ENCODE measurements around the gene SLC16A10. TPM values are rescaled to one million over a fixed set of nuclear protein-coding genes. Genes with fewer than 3 reads are reported as not detected.

Gene SLC16A10
- total and polyA plus RNA-seq, 7 experiments from 2014 or later: 1.6 to 27.7 (median 16.7) TPM

DNA sequence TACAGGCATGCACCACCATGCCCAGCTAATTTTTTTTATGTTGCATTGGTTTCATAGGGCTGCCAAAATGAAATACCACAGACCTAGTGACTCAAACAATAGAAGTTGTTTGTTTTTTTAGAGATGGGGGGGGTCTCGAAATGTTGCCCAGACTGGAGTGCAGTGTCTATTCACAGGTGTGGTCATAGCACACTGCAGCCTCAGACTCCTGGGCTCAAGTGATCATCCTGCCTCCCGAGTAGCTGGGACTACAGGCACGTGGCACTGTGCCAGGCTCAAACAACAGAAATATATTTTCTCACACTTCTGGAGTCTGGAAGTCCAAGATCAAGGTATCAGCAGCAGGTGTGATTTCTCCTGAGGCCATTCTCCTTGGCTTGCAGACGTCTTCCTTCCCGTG is 6.6 kb upstream of the SLC16A10 start:
- DNase-seq (no peak), ATAC-seq (no peak)
- Histone ChIP-seq H3K27ac (ENCODE audit: low read depth, low read length) (no peak overlapping the region), H3K27me3 (ENCODE audit: control insufficient read depth in 2 of 2, insufficient read depth in 2 of 2, low read length in 2 of 2) (no peaks in the 10 kb centered on the region), H3K36me3 (ENCODE audit: control insufficient read depth in 2 of 3, insufficient read depth in 3 of 3, low read length in 3 of 3) (no peaks in the 10 kb centered on the region), H3K4me3 (ENCODE audit: low read length) (no peak overlapping the region), H3K9me3 (ENCODE audit: control insufficient read depth in 2 of 3, low read length in 3 of 3) (no peaks in the 10 kb centered on the region), H3K4me1 (ENCODE audit: control insufficient read depth in 2 of 2, insufficient read depth in 2 of 2, low read length in 2 of 2) (no peaks in the 10 kb centered on the region)
- CTCF ChIA-PET: no interaction called here
- POLR2A ChIA-PET: no interaction called here
- peaks cover 0 to 5% (median 0%) of the 10 kb centered on the region in 7 donors for H3K4me1 Mint-ChIP-seq
- H3K27ac Mint-ChIP-seq: no peak overlapping the region
- no peaks in the 10 kb centered on the region for H3K9me3 Mint-ChIP-seq
- no peaks in the 10 kb centered on the region for H3K36me3 Mint-ChIP-seq
- H3K27me3 Mint-ChIP-seq: peaks cover 0 to 12% (median 0%) of the 10 kb centered on the region in 5 donors
- H3K4me3 Mint-ChIP-seq: no peak overlapping the region
- intact Hi-C loops (cut with micrococcal nuclease): loop anchor here in 1 of 2 donors (10.0 kb wide), 1 partner anchor 674 kb away; no protein-coding TSS in a partner anchor

DNA sequence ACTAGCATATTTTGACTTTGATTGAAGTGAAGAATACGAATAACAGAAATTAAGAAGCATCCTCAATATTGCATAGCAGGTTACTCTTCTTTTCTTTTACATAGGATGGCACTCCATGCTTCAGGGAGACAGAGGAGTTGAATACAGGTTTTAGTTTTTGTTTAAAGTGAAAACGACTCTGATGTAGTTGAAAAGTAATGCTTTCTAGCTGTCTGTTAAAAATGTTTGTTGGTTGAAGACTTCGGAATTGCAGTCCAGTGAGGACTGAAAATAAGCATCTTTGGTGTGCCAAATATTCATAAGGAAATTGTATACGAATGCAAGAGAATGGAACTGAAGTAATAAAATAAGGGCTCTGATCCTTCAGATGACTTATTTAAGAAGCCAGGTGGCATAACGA is 618 bp upstream of the SLC16A10 start:
- H3K36me3 Mint-ChIP-seq: peaks cover 0 to 2% (median 0%) of the 10 kb centered on the region in 5 donors
- H3K27me3 ChIP-seq (ENCODE audit: control insufficient read depth in 2 of 2, insufficient read depth in 2 of 2, low read length in 2 of 2): no peaks in the 10 kb centered on the region
- DNase-seq (no peak), ATAC-seq (no peak)
- peak overlapping the region; percentile 83 for H3K4me3 ChIP-seq (ENCODE audit: low read length)
- no peaks in the 10 kb centered on the region for H3K9me3 Mint-ChIP-seq
- H3K36me3 ChIP-seq (ENCODE audit: control insufficient read depth in 2 of 3, insufficient read depth in 3 of 3, low read length in 3 of 3): peaks cover 0 to 5% (median 0%) of the 10 kb centered on the region in 3 experiments
- peaks cover 10 to 17% of the 10 kb centered on the region in 2 donors for H3K4me1 ChIP-seq (ENCODE audit: control insufficient read depth in 2 of 2, insufficient read depth in 2 of 2, low read length in 2 of 2)
- H3K4me1 Mint-ChIP-seq: peaks cover 19 to 49% (median 44%) of the 10 kb centered on the region in 7 donors
- no peaks in the 10 kb centered on the region for H3K9me3 ChIP-seq (ENCODE audit: control insufficient read depth in 2 of 3, low read length in 3 of 3)
- H3K27ac ChIP-seq (ENCODE audit: low read depth, low read length): peak overlapping the region; percentile 80
- ChIA-PET POLR2A (interaction anchor here (0.8 to 1.4 kb wide), 5 partner anchors 35 to 914 kb away, joined by 3 to 4 read pairs (median 3); partner anchors contain the start of gene CDK19), CTCF (interaction anchor here (0.8 kb wide), 1 partner anchor 121 kb away, joined by 3 read pairs; no protein-coding TSS in a partner anchor)
- peak overlapping the region; percentile 82 to 97 (median 91) for H3K4me3 Mint-ChIP-seq
- peak overlapping the region in 8 of 9 donors; percentile 83 to 97 (median 94) for H3K27ac Mint-ChIP-seq
- intact Hi-C loops (cut with micrococcal nuclease): loop anchor here (1.0 to 10.0 kb wide), 14 partner anchors 29 to 1396 kb away; partner anchors contain the start of genes FAM229B (in 2 of the 2), REV3L (in 2 of the 2), TUBE1 (in 2 of the 2) and AK9 (in 1 of the 2)
- peaks cover 0 to 24% (median 0%) of the 10 kb centered on the region in 5 donors for H3K27me3 Mint-ChIP-seq

DNA sequence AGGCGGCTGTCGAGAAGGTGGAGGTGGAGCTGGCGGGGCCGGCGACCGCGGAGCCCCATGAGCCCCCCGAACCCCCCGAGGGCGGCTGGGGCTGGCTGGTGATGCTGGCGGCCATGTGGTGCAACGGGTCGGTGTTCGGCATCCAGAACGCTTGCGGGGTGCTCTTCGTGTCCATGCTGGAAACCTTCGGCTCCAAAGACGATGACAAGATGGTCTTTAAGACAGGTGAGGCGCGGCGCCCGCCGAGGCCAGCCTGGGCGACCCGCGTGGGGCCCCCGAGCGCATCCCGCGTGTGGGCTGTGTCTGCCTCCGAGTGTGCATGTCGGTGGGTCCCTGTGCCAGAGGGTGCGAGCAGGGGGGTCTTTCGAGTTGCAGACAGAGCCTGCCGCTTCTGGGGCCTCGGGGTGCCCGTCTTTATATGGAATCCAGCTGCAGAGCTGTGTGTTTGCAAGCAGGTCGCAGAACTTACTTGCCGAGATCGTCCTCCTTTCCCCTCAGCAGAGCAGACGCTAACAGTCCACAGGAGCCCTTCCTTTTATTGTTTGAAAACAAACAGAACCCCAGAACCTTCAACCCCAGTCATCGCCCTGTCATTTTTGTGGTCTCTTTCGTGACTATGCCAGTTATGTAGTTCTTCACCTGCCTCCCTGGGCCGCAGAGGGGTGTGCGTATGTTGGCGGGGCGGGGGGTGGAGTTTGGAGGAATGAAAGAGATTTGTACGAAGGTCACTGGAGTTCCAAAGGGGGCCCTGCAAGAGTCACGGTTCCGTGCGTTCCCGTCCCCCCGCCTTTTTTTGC is 766 bp downstream of the SLC16A10 start:
- Mint-ChIP-seq H3K4me3 (peak overlapping the region; percentile 85 to 100 (median 96)), H3K4me1 (peaks cover 20 to 57% (median 48%) of the 10 kb centered on the region in 7 donors), H3K27ac (peak overlapping the region; percentile 54 to 99 (median 93)), H3K9me3 (no peaks in the 10 kb centered on the region), H3K27me3 (peaks cover 0 to 24% (median 0%) of the 10 kb centered on the region in 5 donors), H3K36me3 (peaks cover 0 to 4% (median 0%) of the 10 kb centered on the region in 5 donors)
- Histone ChIP-seq H3K27ac (ENCODE audit: low read depth, low read length) (peak overlapping the region; percentile 80), H3K4me3 (ENCODE audit: low read length) (peak overlapping the region; percentile 83), H3K36me3 (ENCODE audit: control insufficient read depth in 2 of 3, insufficient read depth in 3 of 3, low read length in 3 of 3) (peaks cover 0 to 5% (median 0%) of the 10 kb centered on the region in 3 experiments), H3K4me1 (ENCODE audit: control insufficient read depth in 2 of 2, insufficient read depth in 2 of 2, low read length in 2 of 2) (peaks cover 10 to 17% of the 10 kb centered on the region in 2 donors), H3K9me3 (ENCODE audit: control insufficient read depth in 2 of 3, low read length in 3 of 3) (no peaks in the 10 kb centered on the region), H3K27me3 (ENCODE audit: control insufficient read depth in 2 of 2, insufficient read depth in 2 of 2, low read length in 2 of 2) (no peaks in the 10 kb centered on the region)
- intact Hi-C loops (cut with micrococcal nuclease): loop anchor here (1.0 to 10.0 kb wide), 20 partner anchors 8 to 1397 kb away; partner anchors contain the start of genes FAM229B (in 2 of the 2), REV3L (in 2 of the 2), RPF2 (in 2 of the 2) and TUBE1 (in 2 of the 2)
- ChIA-PET POLR2A (interaction anchor here (0.8 to 1.9 kb wide), 14 partner anchors 8 to 395 kb away, joined by 3 to 12 read pairs (median 3); partner anchors contain the start of genes AMD1, CDK19 and REV3L), CTCF (interaction anchor here (0.5 to 1.4 kb wide), 3 partner anchors 10 to 122 kb away, joined by 3 to 5 read pairs (median 3); no protein-coding TSS in a partner anchor)
- DNase-seq (peak; percentile 44 to 86 (median 79)), ATAC-seq (peak; percentile 63)

DNA sequence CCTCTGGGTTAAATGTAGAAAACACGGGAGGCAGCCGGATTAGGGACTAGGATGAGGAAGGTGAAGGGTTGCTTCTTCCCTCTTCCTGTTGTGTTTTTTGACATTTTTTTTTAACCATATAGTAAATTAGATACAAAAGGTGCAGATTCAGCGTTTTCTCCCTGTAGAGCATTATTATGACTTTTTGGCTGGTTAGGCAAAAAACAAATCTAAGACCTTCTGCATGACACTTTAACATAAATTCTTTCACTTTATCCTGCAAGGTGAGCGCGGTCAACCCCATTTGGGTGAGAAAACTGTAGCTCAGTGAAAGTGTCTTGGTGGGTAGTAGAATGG is 1.3 kb downstream of the SLC16A10 start:
- peak overlapping the region; percentile 83 for H3K4me3 ChIP-seq (ENCODE audit: low read length)
- no peaks in the 10 kb centered on the region for H3K27me3 ChIP-seq (ENCODE audit: control insufficient read depth in 2 of 2, insufficient read depth in 2 of 2, low read length in 2 of 2)
- no peak for DNase-seq
- peak overlapping the region; percentile 85 to 100 (median 96) for H3K4me3 Mint-ChIP-seq
- H3K4me1 Mint-ChIP-seq: peaks cover 20 to 62% (median 54%) of the 10 kb centered on the region in 7 donors
- no peaks in the 10 kb centered on the region for H3K9me3 ChIP-seq (ENCODE audit: control insufficient read depth in 2 of 3, low read length in 3 of 3)
- no peaks in the 10 kb centered on the region for H3K9me3 Mint-ChIP-seq
- peaks cover 0 to 9% (median 0%) of the 10 kb centered on the region in 5 donors for H3K36me3 Mint-ChIP-seq
- peaks cover 10 to 17% of the 10 kb centered on the region in 2 donors for H3K4me1 ChIP-seq (ENCODE audit: control insufficient read depth in 2 of 2, insufficient read depth in 2 of 2, low read length in 2 of 2)
- intact Hi-C loops (cut with micrococcal nuclease): loop anchor here (1.0 to 10.0 kb wide), 12 partner anchors 8 to 999 kb away; partner anchors contain the start of genes RPF2 (in 2 of the 2), FAM229B (in 1 of the 2), FYN (in 1 of the 2) and GTF3C6 (in 1 of the 2)
- no peak for ATAC-seq
- H3K27ac Mint-ChIP-seq: peak overlapping the region in 8 of 9 donors; percentile 84 to 99 (median 94)
- peaks cover 0 to 24% (median 0%) of the 10 kb centered on the region in 5 donors for H3K27me3 Mint-ChIP-seq
- ChIA-PET CTCF (interaction anchor here (1.4 kb wide), 1 partner anchor 121 kb away, joined by 5 read pairs; no protein-coding TSS in a partner anchor), POLR2A (interaction anchor here (0.8 to 1.9 kb wide), 6 partner anchors 8 to 395 kb away, joined by 3 to 12 read pairs (median 3); partner anchors contain the start of genes AMD1 and REV3L)
- peak overlapping the region; percentile 80 for H3K27ac ChIP-seq (ENCODE audit: low read depth, low read length)
- H3K36me3 ChIP-seq (ENCODE audit: control insufficient read depth in 2 of 3, insufficient read depth in 3 of 3, low read length in 3 of 3): peaks cover 0 to 5% (median 0%) of the 10 kb centered on the region in 3 experiments

DNA sequence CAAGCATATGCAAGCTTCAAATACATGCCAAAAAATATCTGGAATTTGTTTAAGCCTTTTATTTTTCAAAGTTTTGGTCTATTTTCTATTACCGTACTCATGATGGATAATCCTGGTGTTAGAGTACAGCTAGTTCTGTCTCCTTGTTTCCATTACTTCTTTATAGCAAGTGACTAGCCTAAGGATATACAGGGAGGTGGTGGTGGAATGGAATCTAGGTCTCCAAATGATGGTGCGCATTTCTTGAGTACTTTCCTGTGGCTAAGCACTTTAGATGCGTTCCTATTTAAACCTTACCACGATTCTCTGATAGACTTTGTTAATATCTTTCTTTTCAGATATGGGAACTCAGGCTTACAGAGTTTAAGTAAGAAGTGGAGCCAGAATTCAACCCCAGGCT is 3.5 kb downstream of the SLC16A10 start:
- peak overlapping the region in 4 of 9 donors; percentile 2 to 30 (median 18) for H3K27ac Mint-ChIP-seq
- Histone ChIP-seq H3K9me3 (ENCODE audit: control insufficient read depth in 2 of 3, low read length in 3 of 3) (no peaks in the 10 kb centered on the region), H3K4me1 (ENCODE audit: control insufficient read depth in 2 of 2, insufficient read depth in 2 of 2, low read length in 2 of 2) (peaks cover 10 to 34% of the 10 kb centered on the region in 2 donors), H3K27me3 (ENCODE audit: control insufficient read depth in 2 of 2, insufficient read depth in 2 of 2, low read length in 2 of 2) (no peaks in the 10 kb centered on the region), H3K36me3 (ENCODE audit: control insufficient read depth in 2 of 3, insufficient read depth in 3 of 3, low read length in 3 of 3) (peaks cover 0 to 5% (median 0%) of the 10 kb centered on the region in 3 experiments), H3K27ac (ENCODE audit: low read depth, low read length) (no peak overlapping the region), H3K4me3 (ENCODE audit: low read length) (no peak overlapping the region)
- intact Hi-C loops (cut with micrococcal nuclease): loop anchor here in 1 of 2 donors (10.0 kb wide), 1 partner anchor 934 kb away; no protein-coding TSS in a partner anchor
- H3K4me1 Mint-ChIP-seq: peaks cover 22 to 84% (median 71%) of the 10 kb centered on the region in 7 donors
- ChIA-PET POLR2A (interaction anchor here (0.6 to 1.3 kb wide), 3 partner anchors 9 to 216 kb away, joined by 3 to 4 read pairs (median 4); no protein-coding TSS in a partner anchor), CTCF (no interaction called here)
- peak overlapping the region in 2 of 10 donors; percentile 92 to 94 for H3K4me3 Mint-ChIP-seq
- peaks cover 0 to 10% (median 2%) of the 10 kb centered on the region in 5 donors for H3K36me3 Mint-ChIP-seq
- ATAC-seq: no peak
- DNase-seq: no peak
- H3K9me3 Mint-ChIP-seq: peaks cover 0 to 9% (median 0%) of the 10 kb centered on the region in 11 donors
- H3K27me3 Mint-ChIP-seq: peaks cover 0 to 20% (median 0%) of the 10 kb centered on the region in 5 donors

DNA sequence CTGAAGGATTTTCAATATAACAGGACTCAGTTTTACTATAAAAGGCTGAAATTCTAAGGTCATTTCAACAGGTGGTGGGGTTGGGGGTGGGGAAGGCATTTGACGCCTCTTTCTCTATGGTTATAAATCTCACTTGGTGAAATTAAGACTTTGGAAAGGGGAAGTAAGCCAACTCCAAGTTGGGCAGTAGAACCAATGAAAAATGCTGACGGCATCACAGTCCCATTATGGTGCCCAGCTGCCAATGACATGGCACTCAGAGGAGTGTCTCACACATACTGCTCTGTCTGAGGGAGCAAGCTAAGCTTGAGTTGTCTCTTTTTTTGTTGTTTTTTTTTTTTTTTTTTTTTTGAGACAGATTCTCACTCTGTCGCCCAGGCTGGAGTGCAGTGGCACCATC is 4.7 kb downstream of the SLC16A10 start:
- DNase-seq (no peak), ATAC-seq (no peak)
- ChIA-PET CTCF (no interaction called here), POLR2A (no interaction called here)
- no peaks in the 10 kb centered on the region for H3K27me3 ChIP-seq (ENCODE audit: control insufficient read depth in 2 of 2, insufficient read depth in 2 of 2, low read length in 2 of 2)
- Mint-ChIP-seq H3K36me3 (peaks cover 0 to 14% (median 2%) of the 10 kb centered on the region in 5 donors), H3K4me3 (no peak overlapping the region), H3K27ac (peak overlapping the region in 4 of 9 donors; percentile 12 to 52 (median 26)), H3K27me3 (peaks cover 0 to 17% (median 0%) of the 10 kb centered on the region in 5 donors), H3K9me3 (peaks cover 0 to 15% (median 2%) of the 10 kb centered on the region in 11 donors), H3K4me1 (peaks cover 19 to 84% (median 73%) of the 10 kb centered on the region in 7 donors)
- H3K27ac ChIP-seq (ENCODE audit: low read depth, low read length): no peak overlapping the region
- intact Hi-C loops (cut with micrococcal nuclease): loop anchor here in 1 of 2 donors (10.0 kb wide), 1 partner anchor 933 kb away; no protein-coding TSS in a partner anchor
- peaks cover 0 to 5% (median 0%) of the 10 kb centered on the region in 3 experiments for H3K36me3 ChIP-seq (ENCODE audit: control insufficient read depth in 2 of 3, insufficient read depth in 3 of 3, low read length in 3 of 3)
- H3K9me3 ChIP-seq (ENCODE audit: control insufficient read depth in 2 of 3, low read length in 3 of 3): no peaks in the 10 kb centered on the region
- peaks cover 5 to 39% of the 10 kb centered on the region in 2 donors for H3K4me1 ChIP-seq (ENCODE audit: control insufficient read depth in 2 of 2, insufficient read depth in 2 of 2, low read length in 2 of 2)
- H3K4me3 ChIP-seq (ENCODE audit: low read length): no peak overlapping the region

All from naive thymus-derived CD4-positive, alpha-beta T cell (primary cell).